Caco-2 (cell line): ENCODE measurements around the gene CSH2. TPM values are rescaled to one million over a fixed set of nuclear protein-coding genes. Genes with fewer than 3 reads are reported as not detected.

Source experiments
- BruUV-seq: library from RNA; stranded (reverse); fragments of 400-500 nt; replicated peaks from 2 replicates; lab custom pipeline; 2021; lab: Mats Ljungman, UMichigan
- CTCF ChIA-PET: fragments of 300-600 bp; sonication (Branson Sonifier 250); formaldehyde crosslinking; loops from one replicate; lab custom pipeline; 2022; ENCODE audit warnings: antibody characterized with exemption; lab: Charles Lee
- POLR2A ChIA-PET: fragments of 300-600 bp; sonication (Branson Sonifier 250); formaldehyde crosslinking; loops from one replicate; lab custom pipeline; 2022; ENCODE audit warnings: antibody characterized with exemption; lab: Charles Lee
- DNase-seq, 2 experiments: peaks; one replicate each; pipeline versions ENCODE4 v3.0.0 to v3.0.0-alpha.2; 2020 to 2022
- H3K27me3 ChIP-seq: replicated peaks from 2 replicates; pipeline ENCODE4 v1.6.0; 2011; ENCODE audit warnings: low read length; ENCODE audit not compliant: control insufficient read depth, insufficient read depth
- H3K36me3 ChIP-seq: 2 replicates; pipeline ENCODE4 v1.5.1; 2011; ENCODE audit warnings: low read length; ENCODE audit not compliant: control insufficient read depth, insufficient read depth
- H3K4me1 ChIP-seq: fragments of 250-450 bp; sonication (Bioruptor Pico); 2 replicates; pipeline ENCODE4 v1.5.1; 2020; ENCODE audit warnings: mild to moderate bottlenecking
- H3K4me3 ChIP-seq: 2 replicates; pipeline ENCODE4 v1.5.1; 2011; ENCODE audit warnings: low read depth, mild to moderate bottlenecking, control low read depth, low read length
- H3K9me3 ChIP-seq: fragments of 250-450 bp; sonication (Bioruptor Pico); 2 replicates; pipeline ENCODE4 v1.5.1; 2020; ENCODE audit warnings: mild to moderate bottlenecking, moderate library complexity
- H3K27ac Mint-ChIP-seq: one replicate; pipeline ENCODE4 v1.8.0; 2022; ENCODE audit warnings: mixed read lengths; ENCODE audit not compliant: unreplicated experiment
- H3K27me3 Mint-ChIP-seq: one replicate; pipeline ENCODE4 v1.8.0; 2022; ENCODE audit warnings: mixed read lengths; ENCODE audit not compliant: insufficient read depth, unreplicated experiment
- H3K36me3 Mint-ChIP-seq: one replicate; pipeline ENCODE4 v1.8.0; 2022; ENCODE audit warnings: mild to moderate bottlenecking, mixed read lengths; ENCODE audit not compliant: insufficient read depth, unreplicated experiment
- H3K4me1 Mint-ChIP-seq: one replicate; pipeline ENCODE4 v1.8.0; 2022; ENCODE audit warnings: low read depth, mixed read lengths; ENCODE audit not compliant: unreplicated experiment
- H3K4me3 Mint-ChIP-seq: one replicate; pipeline ENCODE4 v1.8.0; 2022; ENCODE audit warnings: mild to moderate bottlenecking, moderate library complexity, mixed read lengths; ENCODE audit not compliant: unreplicated experiment
- H3K9me3 Mint-ChIP-seq: one replicate; pipeline ENCODE4 v1.8.0; 2022; ENCODE audit warnings: mixed read lengths; ENCODE audit not compliant: unreplicated experiment
- CTCF ChIP-seq, 2 experiments: fragments of 200-600 bp in 1 of 2; IDR thresholded peaks; 1 replicate in 1 of 2; 2 replicates in 1 of 2; pipeline versions ENCODE4 v1.5.1 to v1.8.0; 2011 to 2022; ENCODE audit warnings: antibody characterized with exemption in 1 of 2, control low read depth in 1 of 2, inconsistent platforms in 1 of 2, low read depth in 1 of 2, low read length in 1 of 2, mild to moderate bottlenecking in 1 of 2, moderate library complexity in 1 of 2; ENCODE audit not compliant: insufficient read depth in 1 of 2, severe bottlenecking in 1 of 2, unreplicated experiment in 1 of 2
- intact Hi-C: fragments of 100-400 bp; cut with micrococcal nuclease; formaldehyde crosslinking; loops from one replicate; pipeline ENCODE4 v1.10.0; 2022; ENCODE audit not compliant: unreplicated experiment
- total RNA-seq: library from RNA; stranded (reverse); gene quantifications from 2 replicates; pipeline ENCODE4 v1.2.3, GENCODE V29; 2022

Gene CSH2
- total RNA-seq, 1 experiment from 2014 or later: not detected

- intact Hi-C loops: no loop called here
- Histone ChIP-seq H3K4me1 (0 out of 2 replicates have a peak, but pooled peaks cover 8% of the 10 kb centered on the region), H3K27me3 (no peaks in the 10 kb centered on the region), H3K4me3 (no peak overlapping the region), H3K9me3 (no peaks in the 10 kb centered on the region), H3K36me3 (peaks cover 13% of the 10 kb centered on the region)
- Mint-ChIP-seq H3K4me1 (peaks cover 17% of the 10 kb centered on the region), H3K4me3 (no peak overlapping the region), H3K27ac (no peak overlapping the region), H3K36me3 (peaks cover 97% of the 10 kb centered on the region), H3K9me3 (no peaks in the 10 kb centered on the region), H3K27me3 (no peaks in the 10 kb centered on the region)
- no peak for DNase-seq
- no TSS peak for BruUV-seq
- TF ChIP-seq CTCF (IDR thresholded peaks at IDR 0.05; ENCODE audit: insufficient read depth in 1 of 2, low read depth in 1 of 2, low read length in 1 of 2, severe bottlenecking in 1 of 2, unreplicated experiment in 1 of 2): no peak
- ChIA-PET CTCF (no interaction called here), POLR2A (interaction anchor here (0.5 kb wide), 1 partner anchor 17 kb away, joined by 4 read pairs; no protein-coding TSS in a partner anchor)
Observed at GRCh38 chr17:63832014-63832413, 41.5 kb downstream of the CSH2 start.

GRCh38 chr17:63831505-63831904 is 42.0 kb downstream of the CSH2 start:
- no peak for TF ChIP-seq CTCF (IDR thresholded peaks at IDR 0.05; ENCODE audit: insufficient read depth in 1 of 2, low read depth in 1 of 2, low read length in 1 of 2, severe bottlenecking in 1 of 2, unreplicated experiment in 1 of 2)
- ChIA-PET POLR2A (no interaction called here), CTCF (no interaction called here)
- Mint-ChIP-seq H3K27me3 (no peaks in the 10 kb centered on the region), H3K4me1 (peaks cover 17% of the 10 kb centered on the region), H3K27ac (no peak overlapping the region), H3K4me3 (no peak overlapping the region), H3K36me3 (peaks cover 97% of the 10 kb centered on the region), H3K9me3 (no peaks in the 10 kb centered on the region)
- intact Hi-C loops: no loop called here
- H3K4me1 ChIP-seq: 0 out of 2 replicates have a peak, but pooled peaks cover 8% of the 10 kb centered on the region
- no peak overlapping the region for H3K4me3 ChIP-seq
- peaks cover 12% of the 10 kb centered on the region for H3K36me3 ChIP-seq
- DNase-seq: no peak
- no TSS peak for BruUV-seq
- H3K27me3 ChIP-seq: no peaks in the 10 kb centered on the region
- H3K9me3 ChIP-seq: no peaks in the 10 kb centered on the region

GRCh38 chr17:63830904-63831491 is 42.5 kb downstream of the CSH2 start:
- no peak for DNase-seq
- H3K36me3 ChIP-seq: peaks cover 12% of the 10 kb centered on the region
- Mint-ChIP-seq H3K9me3 (no peaks in the 10 kb centered on the region), H3K27me3 (no peaks in the 10 kb centered on the region), H3K4me1 (peaks cover 17% of the 10 kb centered on the region), H3K4me3 (no peak overlapping the region), H3K36me3 (peaks cover 97% of the 10 kb centered on the region), H3K27ac (peak overlapping the region; percentile 15)
- no peaks in the 10 kb centered on the region for H3K27me3 ChIP-seq
- TSS peak; percentile 36 for BruUV-seq
- CTCF ChIA-PET: interaction anchor here (0.6 kb wide), 2 partner anchors 50 to 1215 kb away, joined by 3 read pairs; no protein-coding TSS in a partner anchor
- POLR2A ChIA-PET: interaction anchor here (0.6 kb wide), 1 partner anchor 21 kb away, joined by 5 read pairs; no protein-coding TSS in a partner anchor
- intact Hi-C loops: no loop called here
- no peaks in the 10 kb centered on the region for H3K9me3 ChIP-seq
- H3K4me3 ChIP-seq: no peak overlapping the region
- TF ChIP-seq CTCF (IDR thresholded peaks at IDR 0.05; ENCODE audit: insufficient read depth in 1 of 2, low read depth in 1 of 2, low read length in 1 of 2, severe bottlenecking in 1 of 2, unreplicated experiment in 1 of 2): no peak
- peaks cover 10% of the 10 kb centered on the region; the same call in 1 of the 2 replicates for H3K4me1 ChIP-seq
